GM15510 (cell line): ENCODE results near the gene SPOCK1.

Experiments used
- POLR2A ChIP-seq: IDR thresholded peaks from 3 replicates; pipeline ENCODE4 v1.6.1; 2011; ENCODE audit warnings: borderline replicate concordance; ENCODE audit not compliant: insufficient read length; ENCODE audit errors: extremely low read depth

The SPOCK1 gene

DNA sequence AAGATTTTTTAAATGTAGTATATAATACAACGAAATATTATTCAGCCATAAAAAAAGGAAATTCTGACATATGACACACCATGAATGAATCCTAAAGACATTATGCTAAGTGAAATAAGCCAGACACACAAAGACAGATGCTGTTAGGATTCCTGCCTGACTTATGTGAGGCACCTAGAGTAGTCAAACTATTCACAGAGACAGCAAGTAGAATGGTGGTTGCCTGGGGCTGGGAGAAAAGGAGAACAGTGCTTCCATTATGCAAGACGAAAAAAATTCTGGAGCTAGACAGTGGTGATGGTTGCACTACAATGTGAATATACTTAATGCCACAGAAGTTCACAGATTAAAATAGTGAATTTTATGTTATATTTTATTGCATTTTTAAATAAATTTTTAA lies 66.8 kb downstream of the SPOCK1 start:
- TF ChIP-seq POLR2A, result no peak

DNA sequence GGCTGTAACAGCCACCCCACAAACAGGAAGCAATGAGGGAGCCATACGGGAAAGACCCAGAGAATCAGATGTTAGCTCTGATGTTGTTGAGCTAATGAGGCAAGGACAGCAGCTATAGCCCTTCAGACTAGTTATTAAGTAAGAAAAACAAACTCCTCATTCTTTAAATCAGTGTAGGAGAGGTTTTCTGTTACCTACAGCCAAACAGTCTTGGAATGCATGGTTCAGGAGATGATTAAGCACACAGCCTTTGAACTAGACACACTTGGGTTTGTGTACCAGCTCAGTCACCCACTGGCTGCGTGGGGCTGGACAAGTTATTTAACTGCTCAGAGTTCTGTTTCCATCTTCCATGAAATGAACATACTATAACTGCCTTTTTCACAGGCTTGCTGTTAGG lies 68.1 kb downstream of the SPOCK1 start:
- TF ChIP-seq POLR2A, result no peak

DNA sequence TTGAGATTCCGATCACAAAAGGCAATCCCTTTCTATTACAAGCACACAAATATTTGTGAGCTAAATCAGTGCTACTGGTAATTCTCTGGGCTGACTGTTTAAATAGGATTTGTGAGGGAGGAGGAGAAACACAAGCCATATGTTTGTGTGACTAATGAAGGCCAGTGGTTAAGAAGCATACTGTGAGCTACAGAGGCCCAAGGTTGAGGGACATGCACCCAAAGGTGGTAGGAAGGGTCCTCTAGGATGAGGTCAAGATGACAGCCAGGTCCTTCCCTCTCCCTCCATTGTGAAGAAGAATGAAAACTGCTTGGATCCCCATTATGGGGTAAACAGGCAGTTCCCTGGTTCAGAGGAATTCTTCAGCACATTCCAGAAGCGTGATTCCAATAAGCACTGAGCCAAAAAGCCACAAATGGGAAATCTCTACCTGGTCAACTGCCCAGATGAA lies 83.9 kb downstream of the SPOCK1 start:
- no peak for TF ChIP-seq POLR2A

DNA sequence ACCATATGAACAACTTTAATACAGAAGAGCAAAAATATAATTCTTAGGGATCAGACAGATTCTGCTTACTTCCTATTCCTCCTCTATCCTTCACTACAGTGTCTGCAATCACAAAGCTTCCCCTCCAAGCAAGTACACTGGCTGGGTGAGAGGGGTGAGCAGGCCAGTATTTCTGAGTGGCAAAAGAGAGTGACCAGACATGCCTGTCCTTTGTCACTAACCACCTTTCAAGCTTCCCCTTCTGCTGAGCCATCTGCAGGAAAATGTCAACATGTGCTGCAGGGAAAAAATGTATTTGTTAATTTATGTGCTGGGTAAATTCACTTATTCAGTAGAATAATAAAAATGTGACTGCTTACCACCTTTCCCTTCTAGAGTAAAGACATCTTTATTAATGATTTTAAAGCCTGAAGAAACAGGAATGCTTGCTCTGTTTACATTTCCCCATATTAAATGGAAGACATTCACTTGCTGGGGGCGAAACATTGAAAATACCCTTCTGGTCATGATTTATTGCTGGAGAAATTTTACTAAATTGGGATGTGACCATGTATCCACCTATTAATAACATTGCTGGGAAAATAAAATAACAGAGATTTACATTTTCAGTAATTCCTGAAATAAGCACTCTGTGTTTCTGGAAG lies 84.9 kb downstream of the SPOCK1 start:
- no peak for TF ChIP-seq POLR2A

DNA sequence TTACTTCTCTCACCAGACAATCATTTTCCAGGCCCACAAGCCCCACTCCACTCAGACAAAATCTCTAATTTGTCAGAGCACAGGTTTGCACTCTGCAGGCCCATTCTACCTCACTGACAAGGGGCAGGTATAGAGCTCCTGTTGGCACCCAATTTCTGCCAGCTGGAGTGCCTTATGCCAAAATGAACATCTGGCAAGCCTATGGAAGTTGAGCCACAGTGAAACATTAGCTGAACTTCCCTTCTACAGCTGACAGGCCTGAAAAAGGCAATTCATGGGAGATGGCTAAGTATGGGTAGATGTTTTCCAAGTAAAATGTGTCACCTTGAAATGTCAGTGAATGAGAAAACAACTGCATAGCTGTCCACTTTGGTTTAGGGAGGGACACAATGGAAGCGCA lies 87.0 kb downstream of the SPOCK1 start:
- no peak for TF ChIP-seq POLR2A

GRCh38 chr5:137410234-137411010 lies 88.7 kb downstream of the SPOCK1 start:
- TF ChIP-seq POLR2A, result no peak

- no peak for TF ChIP-seq POLR2A
These were observed 89.4 kb downstream of the SPOCK1 start for GRCh38 chr5:137409736-137410135.

DNA sequence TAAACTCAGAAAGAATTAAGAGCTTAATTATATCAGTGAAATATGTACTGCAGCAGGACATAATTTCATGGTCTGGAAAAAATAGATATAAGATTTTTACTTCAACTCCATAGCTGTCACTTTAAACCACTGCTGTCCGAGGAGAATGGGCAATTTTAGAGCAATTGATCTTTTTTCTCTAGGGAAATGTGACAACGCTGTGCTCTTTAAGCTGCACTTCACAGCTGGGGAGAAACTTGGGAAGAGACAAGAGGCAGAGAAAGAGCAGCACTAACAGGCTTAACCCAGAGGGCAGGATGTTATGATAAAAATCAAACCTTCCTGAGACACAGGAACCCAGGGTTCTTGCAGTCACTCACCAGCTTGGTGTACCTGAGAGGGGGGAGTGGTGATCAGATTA lies 92.0 kb downstream of the SPOCK1 start:
- TF ChIP-seq POLR2A, result no peak

- no peak for TF ChIP-seq POLR2A
These were observed 93.7 kb downstream of the SPOCK1 start for GRCh38 chr5:137405393-137405792.

DNA sequence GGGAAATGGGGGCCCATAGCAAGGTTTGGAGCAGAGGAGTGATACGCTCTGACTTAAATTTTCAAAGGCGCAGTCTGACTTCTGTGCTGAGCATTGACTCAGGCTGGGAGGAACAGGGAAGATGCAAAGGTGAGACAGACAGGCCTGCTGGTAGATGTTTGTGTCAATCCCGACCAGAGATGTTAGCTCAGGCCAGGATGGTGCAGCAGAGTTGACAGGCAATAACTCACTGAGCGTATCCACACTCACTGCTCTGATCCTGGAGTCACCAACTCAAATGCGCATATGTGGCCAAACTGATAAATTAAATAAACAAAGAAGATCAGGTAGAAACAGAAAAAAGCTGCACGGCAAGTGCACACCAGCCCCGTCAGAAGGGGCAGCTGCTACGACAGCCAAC lies 95.3 kb downstream of the SPOCK1 start:
- no peak for TF ChIP-seq POLR2A

- TF ChIP-seq POLR2A, result no peak
These were observed 96.5 kb downstream of the SPOCK1 start for GRCh38 chr5:137402436-137403187.

GRCh38 chr5:137401946-137402345 lies 97.2 kb downstream of the SPOCK1 start:
- no peak for TF ChIP-seq POLR2A

GRCh38 chr5:137400571-137400970 lies 98.6 kb downstream of the SPOCK1 start:
- no peak for TF ChIP-seq POLR2A

- TF ChIP-seq POLR2A, result no peak
These were observed 99.2 kb downstream of the SPOCK1 start for GRCh38 chr5:137399911-137400310.

GRCh38 chr5:137398751-137399150 lies 100.4 kb downstream of the SPOCK1 start:
- TF ChIP-seq POLR2A, result no peak
